ENCODE results near the gene ANTXR1. TPM values are rescaled to one million over a fixed set of nuclear protein-coding genes. Genes with fewer than 3 reads are reported as not detected.

Gene ANTXR1
- total and polyA plus RNA-seq, 2 donors (not counting 3 experiments of a cell fraction or from before 2014, with no cell fraction given), result 4.2 to 17.3 TPM

GRCh38 chr2:69132960-69133590 is 120.1 kb downstream of the ANTXR1 start:
- Histone ChIP-seq H3K9me1 (replicated peaks; ENCODE audit: control insufficient read depth, extremely low read depth, insufficient read depth, low read length) (no peaks in the 10 kb centered on the region), H4K20me1 (replicated peaks; ENCODE audit: control insufficient read depth, extremely low read depth, insufficient read depth, low read length) (no peaks in the 10 kb centered on the region), H3K27ac (ENCODE audit: insufficient read depth, low read depth, low read length) (no peak overlapping the region), H3K79me2 (ENCODE audit: control insufficient read depth, insufficient read depth, low read length) (no peaks in the 10 kb centered on the region), H2AFZ (ENCODE audit: low read depth, low read length) (no peak overlapping the region), H3K9me3 (replicated peaks; ENCODE audit: control insufficient read depth, insufficient read depth, low read length) (no peaks in the 10 kb centered on the region), H3K27me3 (ENCODE audit: control insufficient read depth in 2 of 2, insufficient read depth in 2 of 2, low read length in 2 of 2) (no peaks in the 10 kb centered on the region), H3K4me1 (ENCODE audit: control insufficient read depth, extremely low read depth, insufficient read depth, low read length) (peaks cover under 1% of the 10 kb centered on the region), H3K4me3 (replicated peaks in 1 of 3; ENCODE audit: insufficient read depth in 1 of 3, low read depth in 1 of 3, low read length in 3 of 3) (no peak overlapping the region), H3K4me2 (ENCODE audit: insufficient read depth, low read length) (no peak overlapping the region), H3K9ac (replicated peaks; ENCODE audit: extremely low read depth, insufficient read depth, low read length) (no peak overlapping the region), H3K36me3 (ENCODE audit: control insufficient read depth in 2 of 2, extremely low read depth in 1 of 2, insufficient read depth in 2 of 2, low read length in 2 of 2) (no peaks in the 10 kb centered on the region)
- ChIA-PET CTCF (no interaction called here), POLR2A (no interaction called here)
- FAIRE-seq (no peak), DNase-seq (ENCODE audit: low read depth, low spot score) (no peak)
- BruUV-seq (replicated peaks), result no TSS peak
- intact Hi-C loops (cut with micrococcal nuclease) (no loop called here), dilution Hi-C loops (cut with MboI; ENCODE audit: extremely low pct_ligation_motif_present, low sequenced_read_pairs) (no loop called here)
- TF ChIP-seq FOS (IDR thresholded peaks at IDR 0.05; ENCODE audit: borderline replicate concordance, insufficient read depth, low read length) (no peak), POLR2AphosphoS5 (IDR thresholded peaks at IDR 0.05; ENCODE audit: insufficient read depth, low read depth, low read length) (no peak), EZH2 (IDR thresholded peaks at IDR 0.05; ENCODE audit: borderline replicate concordance, low read depth, low read length, severe bottlenecking) (no peak), JUN (IDR thresholded peaks at IDR 0.05; ENCODE audit: borderline replicate concordance, insufficient read depth, insufficient read length, low read depth) (no peak), POLR2A (IDR thresholded peaks at IDR 0.05; ENCODE audit: low read depth, low read length) (no peak)

GRCh38 chr2:69133898-69134297 is 120.9 kb downstream of the ANTXR1 start:
- no peaks in the 10 kb centered on the region for H3K79me2 ChIP-seq (ENCODE audit: control insufficient read depth, insufficient read depth, low read length)
- H3K9me1 ChIP-seq (replicated peaks; ENCODE audit: control insufficient read depth, extremely low read depth, insufficient read depth, low read length), result no peaks in the 10 kb centered on the region
- H3K9ac ChIP-seq (replicated peaks; ENCODE audit: extremely low read depth, insufficient read depth, low read length), result no peak overlapping the region
- intact Hi-C loops (cut with micrococcal nuclease), result no loop called here
- no peak overlapping the region for H2AFZ ChIP-seq (ENCODE audit: low read depth, low read length)
- ChIA-PET POLR2A (no interaction called here), CTCF (interaction anchor here (1.0 kb wide), 2 partner anchors 12 to 51 kb away, joined by 3 to 4 read pairs; no protein-coding TSS in a partner anchor)
- no peak overlapping the region for H3K4me3 ChIP-seq (replicated peaks in 1 of 3; ENCODE audit: insufficient read depth in 1 of 3, low read depth in 1 of 3, low read length in 3 of 3)
- TF ChIP-seq JUN (IDR thresholded peaks at IDR 0.05; ENCODE audit: borderline replicate concordance, insufficient read depth, insufficient read length, low read depth) (no peak), POLR2AphosphoS5 (IDR thresholded peaks at IDR 0.05; ENCODE audit: insufficient read depth, low read depth, low read length) (no peak), GATA2 (IDR thresholded peaks at IDR 0.05; ENCODE audit: insufficient read depth, insufficient read length, low read depth, low read length) (no peak), POLR2A (IDR thresholded peaks at IDR 0.05; ENCODE audit: low read depth, low read length) (no peak), EZH2 (IDR thresholded peaks at IDR 0.05; ENCODE audit: borderline replicate concordance, low read depth, low read length, severe bottlenecking) (no peak), CTCF (IDR thresholded peaks at IDR 0.05; ENCODE audit: extremely low read depth in 1 of 2, insufficient read depth in 1 of 2, low read depth in 1 of 2, low read length in 2 of 2) (no peak), MYC (IDR thresholded peaks at IDR 0.05; ENCODE audit: low read depth, low read length) (no peak), FOS (IDR thresholded peaks at IDR 0.05; ENCODE audit: borderline replicate concordance, insufficient read depth, low read length) (no peak), MAX (IDR thresholded peaks at IDR 0.05; ENCODE audit: insufficient read depth, insufficient read length) (no peak)
- H3K4me2 ChIP-seq (ENCODE audit: insufficient read depth, low read length), result no peak overlapping the region
- dilution Hi-C loops (cut with MboI; ENCODE audit: extremely low pct_ligation_motif_present, low sequenced_read_pairs), result no loop called here
- BruUV-seq (replicated peaks), result no TSS peak
- H3K36me3 ChIP-seq (ENCODE audit: control insufficient read depth in 2 of 2, extremely low read depth in 1 of 2, insufficient read depth in 2 of 2, low read length in 2 of 2), result no peaks in the 10 kb centered on the region
- no peaks in the 10 kb centered on the region for H3K27me3 ChIP-seq (ENCODE audit: control insufficient read depth in 2 of 2, insufficient read depth in 2 of 2, low read length in 2 of 2)
- no peak for FAIRE-seq
- no peaks in the 10 kb centered on the region for H4K20me1 ChIP-seq (replicated peaks; ENCODE audit: control insufficient read depth, extremely low read depth, insufficient read depth, low read length)
- no peak for DNase-seq (ENCODE audit: low read depth, low spot score)
- H3K9me3 ChIP-seq (replicated peaks; ENCODE audit: control insufficient read depth, insufficient read depth, low read length), result no peaks in the 10 kb centered on the region
- H3K4me1 ChIP-seq (ENCODE audit: control insufficient read depth, extremely low read depth, insufficient read depth, low read length), result peaks cover 9% of the 10 kb centered on the region
- H3K27ac ChIP-seq (ENCODE audit: insufficient read depth, low read depth, low read length), result no peak overlapping the region
